HepG2 (cell line): ENCODE measurements around the gene PRKAR1A. TPM values are rescaled to one million over a fixed set of nuclear protein-coding genes. Genes with fewer than 3 reads are reported as not detected.

ENCODE experiments used
- DNMT3B ChIP-seq: conservative IDR thresholded peaks from 2 replicates; pipeline ENCODE4 v1.6.1; 2016; ENCODE audit warnings: missing biosample characterization, control low read depth
- HDAC1 ChIP-seq: sonication (generic); formaldehyde crosslinking; IDR thresholded peaks from 2 replicates; pipeline ENCODE4 v1.5.1; 2020; ENCODE audit warnings: mild to moderate bottlenecking, missing genetic modification reagents
- HOXA9 ChIP-seq: sonication (generic); formaldehyde crosslinking; IDR thresholded peaks from 2 replicates; pipeline ENCODE4 v1.8.1; 2022; ENCODE audit warnings: missing genetic modification reagents, mild to moderate bottlenecking, moderate library complexity, borderline replicate concordance
- NKX3-1 ChIP-seq: sonication (generic); formaldehyde crosslinking; IDR thresholded peaks from 2 replicates; pipeline ENCODE4 v1.5.0; 2020; ENCODE audit warnings: missing genetic modification reagents
- PAWR ChIP-seq: sonication (generic); formaldehyde crosslinking; IDR thresholded peaks from 2 replicates; pipeline ENCODE4 v1.4.0; 2020; ENCODE audit warnings: missing genetic modification reagents, mild to moderate bottlenecking, borderline replicate concordance
- RFX5 ChIP-seq: IDR thresholded peaks from 2 replicates; pipeline ENCODE4 v1.6.1; 2011; ENCODE audit warnings: low read depth, low read length, improper control_type of control experiment
- SIN3B ChIP-seq: fragments of 150-350 bp; IDR thresholded peaks from 2 replicates; pipeline ENCODE4 v1.6.1; 2014; ENCODE audit warnings: low read length
- SRF ChIP-seq: IDR thresholded peaks from 2 replicates; pipeline ENCODE4 v1.6.1; 2011; ENCODE audit warnings: mild to moderate bottlenecking, low read depth, low read length, moderate library complexity
- SRSF9 ChIP-seq: fragments of 200-400 bp; formaldehyde crosslinking; IDR thresholded peaks from 2 replicates; pipeline ENCODE4 v1.6.1; 2018; ENCODE audit warnings: borderline replicate concordance, mild to moderate bottlenecking, low read depth, low read length; ENCODE audit not compliant: insufficient read depth, poor library complexity, severe bottlenecking
- SSRP1 ChIP-seq: IDR thresholded peaks from 2 replicates; pipeline ENCODE4 v1.6.1; 2016; ENCODE audit warnings: control low read depth
- TEAD2 ChIP-seq: sonication (generic); formaldehyde crosslinking; IDR thresholded peaks from 2 replicates; pipeline ENCODE4 v1.9.0; 2021; ENCODE audit warnings: missing genetic modification reagents
- ZFY ChIP-seq: sonication (generic); formaldehyde crosslinking; IDR thresholded peaks from 2 replicates; pipeline ENCODE4 v1.4.0; 2020; ENCODE audit warnings: missing genetic modification reagents
- ZNF326 ChIP-seq: sonication (generic); formaldehyde crosslinking; IDR thresholded peaks from 2 replicates; pipeline ENCODE4 v1.4.0; 2020; ENCODE audit warnings: missing genetic modification reagents, borderline replicate concordance
- ZNF468 ChIP-seq: sonication (generic); formaldehyde crosslinking; IDR thresholded peaks from 2 replicates; pipeline ENCODE4 v1.8.0; 2022; ENCODE audit warnings: mild to moderate bottlenecking, moderate library complexity, missing genetic modification reagents
- ZNF580 ChIP-seq: IDR thresholded peaks from 2 replicates; pipeline ENCODE4 v1.6.1; 2016; ENCODE audit warnings: low read depth, borderline replicate concordance
- ZNF619 ChIP-seq: sonication (generic); formaldehyde crosslinking; IDR thresholded peaks from 2 replicates; pipeline ENCODE4 v1.4.0; 2020; ENCODE audit warnings: mild to moderate bottlenecking, missing genetic modification reagents
- ZNF629 ChIP-seq: sonication (generic); formaldehyde crosslinking; conservative IDR thresholded peaks from 2 replicates; pipeline ENCODE4 v1.5.0; 2020; ENCODE audit warnings: missing genetic modification reagents
- ZSCAN29 ChIP-seq: sonication (generic); formaldehyde crosslinking; conservative IDR thresholded peaks from 2 replicates; pipeline ENCODE4 v1.4.0; 2020; ENCODE audit warnings: mild to moderate bottlenecking, missing genetic modification reagents
- polyA plus RNA-seq, 8 experiments: library from polyadenylated mRNA; depleted of rRNA in 3 of 8; stranded (reverse) in 7 of 8; unstranded in 1 of 8; fragments of >200 nt; fragmentation: Illumina TruSeq in 4 of 8; extraction: Trizol in 4 of 8; gene quantifications; 2 replicates each; pipeline versions ENCODE4 v1.2.1 to v1.2.3, GENCODE V29; 2011 to 2016; ENCODE audit warnings: low read depth in 4 of 8, missing spikeins in 1 of 8, mixed read lengths in 1 of 8; ENCODE audit not compliant: insufficient read depth in 1 of 8
- total RNA-seq, 5 experiments: library from RNA; depleted of rRNA; stranded (reverse); fragments of >200 nt; fragmentation: Illumina TruSeq; extraction: Trizol; gene quantifications; 2 replicates each; pipeline ENCODE4 v1.2.3, GENCODE V29; 2016; ENCODE audit warnings: low read depth in 1 of 5
- TF ChIP-seq, protein P1 (sequence below), 2 experiments: fragments of 450-650 bp in 1 of 2; sonication (generic) in 1 of 2; formaldehyde crosslinking; IDR thresholded peaks; 2 replicates each; pipeline versions ENCODE4 v1.5.0 to v1.8.0; 2020 to 2022; ENCODE audit warnings: mild to moderate bottlenecking in 1 of 2, missing genetic modification reagents in 1 of 2
- TF ChIP-seq, protein P2 (sequence below): sonication (generic); formaldehyde crosslinking; IDR thresholded peaks from 2 replicates; pipeline ENCODE4 v1.5.0; 2020; ENCODE audit warnings: missing genetic modification reagents, mild to moderate bottlenecking, borderline replicate concordance
- TF ChIP-seq, protein P3 (sequence below): sonication (generic); formaldehyde crosslinking; IDR thresholded peaks from 2 replicates; pipeline ENCODE4 v1.4.0; 2020; ENCODE audit warnings: mild to moderate bottlenecking, missing genetic modification reagents
- TF ChIP-seq, protein P4 (sequence below): sonication (generic); formaldehyde crosslinking; conservative IDR thresholded peaks from 2 replicates; pipeline ENCODE4 v1.5.0; 2020; ENCODE audit warnings: missing genetic modification reagents
- TF ChIP-seq, protein P5 (sequence below): fragments of 450-650 bp; IDR thresholded peaks from 2 replicates; pipeline ENCODE4 v1.6.1; 2017

Gene PRKAR1A
- total and polyA plus RNA-seq, 2 of the 13 experiments (the other 11 are each of a cell fraction or from before 2014, with no cell fraction given): 265 to 266 TPM

- TF ChIP-seq, protein P1, sequence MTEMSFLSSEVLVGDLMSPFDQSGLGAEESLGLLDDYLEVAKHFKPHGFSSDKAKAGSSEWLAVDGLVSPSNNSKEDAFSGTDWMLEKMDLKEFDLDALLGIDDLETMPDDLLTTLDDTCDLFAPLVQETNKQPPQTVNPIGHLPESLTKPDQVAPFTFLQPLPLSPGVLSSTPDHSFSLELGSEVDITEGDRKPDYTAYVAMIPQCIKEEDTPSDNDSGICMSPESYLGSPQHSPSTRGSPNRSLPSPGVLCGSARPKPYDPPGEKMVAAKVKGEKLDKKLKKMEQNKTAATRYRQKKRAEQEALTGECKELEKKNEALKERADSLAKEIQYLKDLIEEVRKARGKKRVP (CRISPR knock-in tag; IDR thresholded peaks at IDR 0.05): no peak
- TF ChIP-seq ZSCAN29 (CRISPR knock-in tag): no peak
- TF ChIP-seq, protein P2, sequence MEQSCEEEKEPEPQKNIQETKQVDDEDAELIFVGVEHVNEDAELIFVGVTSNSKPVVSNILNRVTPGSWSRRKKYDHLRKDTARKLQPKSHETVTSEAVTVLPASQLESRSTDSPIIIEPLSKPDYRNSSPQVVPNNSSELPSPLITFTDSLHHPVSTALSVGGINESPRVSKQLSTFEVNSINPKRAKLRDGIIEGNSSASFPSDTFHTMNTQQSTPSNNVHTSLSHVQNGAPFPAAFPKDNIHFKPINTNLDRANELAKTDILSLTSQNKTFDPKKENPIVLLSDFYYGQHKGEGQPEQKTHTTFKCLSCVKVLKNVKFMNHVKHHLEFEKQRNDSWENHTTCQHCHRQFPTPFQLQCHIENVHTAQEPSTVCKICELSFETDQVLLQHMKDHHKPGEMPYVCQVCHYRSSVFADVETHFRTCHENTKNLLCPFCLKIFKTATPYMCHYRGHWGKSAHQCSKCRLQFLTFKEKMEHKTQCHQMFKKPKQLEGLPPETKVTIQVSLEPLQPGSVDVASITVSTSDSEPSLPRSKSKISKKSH (CRISPR knock-in tag): no peak
- no peak for TF ChIP-seq RFX5
- TF ChIP-seq TEAD2: no peak
- TF ChIP-seq ZNF580 (CRISPR knock-in tag): 0 out of 2 replicates have a peak, but pooled peaks have one; percentile 53
- TF ChIP-seq SSRP1 (CRISPR knock-in tag): no peak
- no peak for TF ChIP-seq ZNF326 (CRISPR knock-in tag)
- TF ChIP-seq ZNF619: no peak
- TF ChIP-seq, protein P3, sequence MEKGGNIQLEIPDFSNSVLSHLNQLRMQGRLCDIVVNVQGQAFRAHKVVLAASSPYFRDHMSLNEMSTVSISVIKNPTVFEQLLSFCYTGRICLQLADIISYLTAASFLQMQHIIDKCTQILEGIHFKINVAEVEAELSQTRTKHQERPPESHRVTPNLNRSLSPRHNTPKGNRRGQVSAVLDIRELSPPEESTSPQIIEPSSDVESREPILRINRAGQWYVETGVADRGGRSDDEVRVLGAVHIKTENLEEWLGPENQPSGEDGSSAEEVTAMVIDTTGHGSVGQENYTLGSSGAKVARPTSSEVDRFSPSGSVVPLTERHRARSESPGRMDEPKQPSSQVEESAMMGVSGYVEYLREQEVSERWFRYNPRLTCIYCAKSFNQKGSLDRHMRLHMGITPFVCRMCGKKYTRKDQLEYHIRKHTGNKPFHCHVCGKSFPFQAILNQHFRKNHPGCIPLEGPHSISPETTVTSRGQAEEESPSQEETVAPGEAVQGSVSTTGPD (CRISPR knock-in tag): no peak
- no peak for TF ChIP-seq HOXA9 (CRISPR knock-in tag)
- no peak for TF ChIP-seq SIN3B
- TF ChIP-seq SRSF9: no peak
- TF ChIP-seq ZNF629 (CRISPR knock-in tag): peak; percentile 37
- TF ChIP-seq PAWR (CRISPR knock-in tag): no peak
- no peak; the same call in 1 of the 2 replicates for TF ChIP-seq HDAC1
- 0 out of 2 replicates have a peak, but pooled peaks have one; percentile 71 for TF ChIP-seq NKX3-1 (CRISPR knock-in tag)
- TF ChIP-seq, protein P4, sequence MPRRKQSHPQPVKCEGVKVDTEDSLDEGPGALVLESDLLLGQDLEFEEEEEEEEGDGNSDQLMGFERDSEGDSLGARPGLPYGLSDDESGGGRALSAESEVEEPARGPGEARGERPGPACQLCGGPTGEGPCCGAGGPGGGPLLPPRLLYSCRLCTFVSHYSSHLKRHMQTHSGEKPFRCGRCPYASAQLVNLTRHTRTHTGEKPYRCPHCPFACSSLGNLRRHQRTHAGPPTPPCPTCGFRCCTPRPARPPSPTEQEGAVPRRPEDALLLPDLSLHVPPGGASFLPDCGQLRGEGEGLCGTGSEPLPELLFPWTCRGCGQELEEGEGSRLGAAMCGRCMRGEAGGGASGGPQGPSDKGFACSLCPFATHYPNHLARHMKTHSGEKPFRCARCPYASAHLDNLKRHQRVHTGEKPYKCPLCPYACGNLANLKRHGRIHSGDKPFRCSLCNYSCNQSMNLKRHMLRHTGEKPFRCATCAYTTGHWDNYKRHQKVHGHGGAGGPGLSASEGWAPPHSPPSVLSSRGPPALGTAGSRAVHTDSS (CRISPR knock-in tag): no peak
- peak; percentile 43; the same call in 1 of the 2 replicates for TF ChIP-seq ZFY (CRISPR knock-in tag)
- no peak for TF ChIP-seq ZNF468 (CRISPR knock-in tag)
- no peak for TF ChIP-seq DNMT3B (CRISPR knock-in tag)
- TF ChIP-seq SRF: no peak
- TF ChIP-seq, protein P5, sequence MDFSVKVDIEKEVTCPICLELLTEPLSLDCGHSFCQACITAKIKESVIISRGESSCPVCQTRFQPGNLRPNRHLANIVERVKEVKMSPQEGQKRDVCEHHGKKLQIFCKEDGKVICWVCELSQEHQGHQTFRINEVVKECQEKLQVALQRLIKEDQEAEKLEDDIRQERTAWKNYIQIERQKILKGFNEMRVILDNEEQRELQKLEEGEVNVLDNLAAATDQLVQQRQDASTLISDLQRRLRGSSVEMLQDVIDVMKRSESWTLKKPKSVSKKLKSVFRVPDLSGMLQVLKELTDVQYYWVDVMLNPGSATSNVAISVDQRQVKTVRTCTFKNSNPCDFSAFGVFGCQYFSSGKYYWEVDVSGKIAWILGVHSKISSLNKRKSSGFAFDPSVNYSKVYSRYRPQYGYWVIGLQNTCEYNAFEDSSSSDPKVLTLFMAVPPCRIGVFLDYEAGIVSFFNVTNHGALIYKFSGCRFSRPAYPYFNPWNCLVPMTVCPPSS: no peak
Observed at GRCh38 chr17:68509141-68510057, 2.8 kb upstream of the PRKAR1A start (continued).
